Common myeloid progenitor, CD34-positive (primary cell): ENCODE measurements around the gene AKR7A2.

Experiments used
- CTCF ChIA-PET: fragments of 350-600 bp; sonication (Branson Sonifier 250); formaldehyde crosslinking; loops from one replicate; lab custom pipeline; 2021; ENCODE audit warnings: antibody characterized with exemption; lab: Charles Lee
- POLR2A ChIA-PET: fragments of 350-600 bp; sonication (Branson Sonifier 250); formaldehyde crosslinking; loops from one replicate; lab custom pipeline; 2021; ENCODE audit warnings: antibody characterized with exemption; lab: Charles Lee
- DNase-seq, 3 donors: peaks; one replicate each; pipeline versions ENCODE4 v3.0.0 to v3.0.0-alpha.2; 2013
- H3K27ac ChIP-seq, 2 experiments: 1 replicate in 1 of 2; 2 replicates in 1 of 2; pipeline ENCODE4 v1.7.0; 2013; ENCODE audit warnings: inconsistent platforms in 2 of 2, low read length in 2 of 2, mild to moderate bottlenecking in 2 of 2, low read depth in 1 of 2, moderate library complexity in 1 of 2; ENCODE audit not compliant: severe bottlenecking in 2 of 2, insufficient read depth in 1 of 2, poor library complexity in 1 of 2
- H3K27me3 ChIP-seq, 5 experiments: replicated peaks in 2 of 5; 1 replicate in 3 of 5; 2 replicates in 2 of 5; pipeline versions ENCODE4 v1.6.1 to v1.7.0; 2013; ENCODE audit warnings: low read length in 4 of 5, mild to moderate bottlenecking in 2 of 5, moderate library complexity in 2 of 5, inconsistent platforms in 1 of 5; ENCODE audit not compliant: insufficient read depth in 5 of 5, control insufficient read depth in 4 of 5
- H3K36me3 ChIP-seq, 4 experiments: 1 replicate in 2 of 4; 2 replicates in 2 of 4; pipeline versions ENCODE4 v1.6.1 to v1.7.0; 2013; ENCODE audit warnings: low read length in 3 of 4, control low read depth in 1 of 4, mild to moderate bottlenecking in 1 of 4; ENCODE audit not compliant: control insufficient read depth in 4 of 4, insufficient read depth in 4 of 4
- H3K4me1 ChIP-seq, 4 experiments: 1 replicate in 3 of 4; 2 replicates in 1 of 4; pipeline versions ENCODE4 v1.6.1 to v1.7.1; 2013; ENCODE audit warnings: low read length in 3 of 4, mild to moderate bottlenecking in 3 of 4, control low read depth in 1 of 4, inconsistent platforms in 1 of 4, moderate library complexity in 1 of 4; ENCODE audit not compliant: control insufficient read depth in 4 of 4, insufficient read depth in 4 of 4; ENCODE audit errors: control extremely low read depth in 1 of 4
- H3K4me3 ChIP-seq, 7 experiments: 1 replicate in 4 of 7; 2 replicates in 3 of 7; pipeline versions ENCODE4 v1.5.1 to v1.7.0; 2013; ENCODE audit warnings: mild to moderate bottlenecking in 7 of 7, low read length in 6 of 7, moderate library complexity in 6 of 7, inconsistent platforms in 2 of 7, low read depth in 2 of 7, control low read depth in 1 of 7; ENCODE audit not compliant: insufficient read depth in 4 of 7, control insufficient read depth in 1 of 7; ENCODE audit errors: extremely low read depth in 1 of 7
- H3K9me3 ChIP-seq, 5 experiments: 1 replicate in 4 of 5; 2 replicates in 1 of 5; pipeline versions ENCODE4 v1.6.1 to v1.7.1; 2013; ENCODE audit warnings: low read length in 4 of 5, mild to moderate bottlenecking in 2 of 5, inconsistent platforms in 1 of 5, low read depth in 1 of 5, moderate library complexity in 1 of 5; ENCODE audit not compliant: control insufficient read depth in 4 of 5, insufficient read depth in 2 of 5; ENCODE audit errors: control extremely low read depth in 1 of 5
- WGBS: methylation state at CpG from one replicate; pipeline ENCODE4 v1.1.5; 2013; ENCODE audit not compliant: insufficient coverage; 5-methylcytosine and 5-hydroxymethylcytosine counted together

Gene AKR7A2

GRCh38 chr1:19332832-19333231, 20.9 kb upstream of the AKR7A2 start:
- CTCF ChIA-PET = interaction anchor here (1.1 kb wide), 1 partner anchor 9 kb away, joined by 3 read pairs; no protein-coding TSS in a partner anchor
- H3K4me3 ChIP-seq = no peak overlapping the region
- no peaks in the 10 kb centered on the region for H3K27me3 ChIP-seq
- H3K4me1 ChIP-seq = no peaks in the 10 kb centered on the region
- H3K36me3 ChIP-seq = peaks cover 2 to 22% (median 14%) of the 10 kb centered on the region in 4 experiments
- POLR2A ChIA-PET = interaction anchor here (0.6 kb wide), 1 partner anchor 72 kb away, joined by 4 read pairs; no protein-coding TSS in a partner anchor
- DNase-seq = no peak
- 91% methylated on average over 9 of the region's 12 CpGs for WGBS
- H3K27ac ChIP-seq = no peak overlapping the region
- H3K9me3 ChIP-seq = no peaks in the 10 kb centered on the region

- H3K9me3 ChIP-seq = no peaks in the 10 kb centered on the region
- POLR2A ChIA-PET = no interaction called here
- H3K27ac ChIP-seq = no peak overlapping the region
- DNase-seq = no peak
- H3K4me1 ChIP-seq = peaks cover 0 to 4% (median 3%) of the 10 kb centered on the region in 4 experiments
- 94% methylated on average over 13 of the region's 13 CpGs for WGBS
- H3K4me3 ChIP-seq = no peak overlapping the region
- H3K36me3 ChIP-seq = peaks cover 2 to 37% (median 21%) of the 10 kb centered on the region in 4 experiments
- no peaks in the 10 kb centered on the region for H3K27me3 ChIP-seq
- CTCF ChIA-PET = interaction anchor here (1.4 to 2.0 kb wide), 4 partner anchors 11 to 329 kb away, joined by 3 to 7 read pairs (median 4); partner anchors contain the start of genes AKR7A2 and SLC66A1
Measured at GRCh38 chr1:19331262-19331878, 19.4 kb upstream of the AKR7A2 start.

GRCh38 chr1:19330449-19331135, 18.6 kb upstream of the AKR7A2 start:
- H3K36me3 ChIP-seq = peaks cover 2 to 45% (median 24%) of the 10 kb centered on the region in 4 experiments
- 96% methylated on average over 6 of the region's 14 CpGs for WGBS
- no peaks in the 10 kb centered on the region for H3K9me3 ChIP-seq
- peaks cover 0 to 9% (median 7%) of the 10 kb centered on the region in 4 experiments for H3K4me1 ChIP-seq
- no peak for DNase-seq
- ChIA-PET POLR2A (no interaction called here), CTCF (interaction anchor here (0.6 to 2.0 kb wide), 5 partner anchors 12 to 330 kb away, joined by 3 to 7 read pairs (median 3); partner anchors contain the start of genes AKR7A2 and SLC66A1)
- H3K27me3 ChIP-seq = no peaks in the 10 kb centered on the region
- no peak overlapping the region for H3K4me3 ChIP-seq
- no peak overlapping the region for H3K27ac ChIP-seq

GRCh38 chr1:19329611-19330010, 17.7 kb upstream of the AKR7A2 start:
- WGBS = 100% methylated on average over 2 of the region's 5 CpGs
- H3K27ac ChIP-seq = no peak overlapping the region
- no peak overlapping the region for H3K4me3 ChIP-seq
- peaks cover 2 to 53% (median 28%) of the 10 kb centered on the region in 4 experiments for H3K36me3 ChIP-seq
- no peak for DNase-seq
- CTCF ChIA-PET = interaction anchor here (1.2 kb wide), 1 partner anchor 12 kb away, joined by 5 read pairs; no protein-coding TSS in a partner anchor
- no peaks in the 10 kb centered on the region for H3K9me3 ChIP-seq
- H3K27me3 ChIP-seq = no peaks in the 10 kb centered on the region
- POLR2A ChIA-PET = no interaction called here
- H3K4me1 ChIP-seq = peaks cover 0 to 13% (median 7%) of the 10 kb centered on the region in 4 experiments

- ChIA-PET CTCF (interaction anchor here (1.2 kb wide), 1 partner anchor 13 kb away, joined by 5 read pairs; no protein-coding TSS in a partner anchor), POLR2A (no interaction called here)
- Histone ChIP-seq H3K4me3 (no peak overlapping the region), H3K27ac (no peak overlapping the region), H3K27me3 (no peaks in the 10 kb centered on the region), H3K36me3 (peaks cover 2 to 57% (median 32%) of the 10 kb centered on the region in 4 experiments), H3K9me3 (no peaks in the 10 kb centered on the region), H3K4me1 (peaks cover 0 to 13% (median 7%) of the 10 kb centered on the region in 4 experiments)
- no peak for DNase-seq
- 98% methylated on average over 13 of the region's 13 CpGs for WGBS
Measured at GRCh38 chr1:19329188-19329587, 17.2 kb upstream of the AKR7A2 start.

GRCh38 chr1:19328486-19328885, 16.5 kb upstream of the AKR7A2 start:
- Histone ChIP-seq H3K36me3 (peaks cover 2 to 64% (median 36%) of the 10 kb centered on the region in 4 experiments), H3K9me3 (no peaks in the 10 kb centered on the region), H3K27me3 (no peaks in the 10 kb centered on the region), H3K27ac (no peak overlapping the region), H3K4me3 (no peak overlapping the region), H3K4me1 (peaks cover 0 to 13% (median 7%) of the 10 kb centered on the region in 4 experiments)
- no peak for DNase-seq
- CTCF ChIA-PET = no interaction called here
- POLR2A ChIA-PET = no interaction called here
- 99% methylated on average over 11 of the region's 18 CpGs for WGBS
